ENCODE results near the gene LRRC8C. TPM values are rescaled to one million over a fixed set of nuclear protein-coding genes. Genes with fewer than 3 reads are reported as not detected.

The LRRC8C gene
- total and polyA plus RNA-seq, 2 of the 8 experiments (the other 6 are each of a cell fraction or from before 2014, with no cell fraction given) = 1.1 to 2.1 TPM

GRCh38 chr1:89725011-89725370 lies 92.1 kb downstream of the LRRC8C start (continued):
- TF ChIP-seq SRF (IDR thresholded peaks at IDR 0.05; ENCODE audit: low read depth, low read length) (no peak), SAP30 (IDR thresholded peaks at IDR 0.05; ENCODE audit: insufficient read depth, insufficient replicate concordance, low read length) (no peak), NRF1 (IDR thresholded peaks at IDR 0.05; ENCODE audit: low read depth, low read length) (no peak), TCF12 (IDR thresholded peaks at IDR 0.05; ENCODE audit: low read depth, low read length) (no peak), CBX5 (IDR thresholded peaks at IDR 0.05; ENCODE audit: low read depth, low read length) (no peak), SP2 (IDR thresholded peaks at IDR 0.05; ENCODE audit: low read length) (no peak), JUN (IDR thresholded peaks at IDR 0.05; ENCODE audit: low read depth, low read length) (no peak), GTF2F1 (IDR thresholded peaks at IDR 0.05; ENCODE audit: borderline replicate concordance, low read depth, low read length) (no peak)

Measured in H1 (cell line).